Stimulated activated CD8-positive, alpha-beta memory T cell treated with anti-CD3 and anti-CD28 coated beads, Interleukin-2, amount 100 ng/mL, for 48 hours (primary cell): ENCODE measurements around the gene LAD1.

Experiments
- DNase-seq, 2 donors: peaks; one replicate each; pipeline ENCODE4 v3.0.0-alpha.2; 2020; ENCODE audit warnings: low read depth in 2 of 2

LAD1 gene

DNA sequence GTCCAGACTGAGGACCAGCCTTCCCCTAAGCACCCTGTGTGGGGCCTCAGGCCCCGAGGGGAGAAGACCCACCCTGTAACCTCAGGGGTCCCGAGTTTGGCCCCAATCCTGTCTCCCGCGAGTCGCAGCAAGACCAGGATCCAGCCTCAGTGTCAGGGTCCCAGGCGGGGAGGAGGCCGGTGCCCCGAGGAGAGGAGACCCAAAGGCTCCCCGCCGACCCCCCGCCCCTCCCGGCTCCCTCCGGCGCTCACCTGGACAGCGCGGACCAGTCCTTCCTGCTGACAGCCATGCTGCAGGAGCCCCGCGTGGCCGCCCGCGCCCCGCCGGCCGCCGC is at the start of gene LAD1:
Gene LAD1, minus strand, starts transcription at position 307 of the 334 bp plus-strand sequence. Its CDS starts 18 bp downstream, at position 289.
- DNase-seq = no peak

DNA sequence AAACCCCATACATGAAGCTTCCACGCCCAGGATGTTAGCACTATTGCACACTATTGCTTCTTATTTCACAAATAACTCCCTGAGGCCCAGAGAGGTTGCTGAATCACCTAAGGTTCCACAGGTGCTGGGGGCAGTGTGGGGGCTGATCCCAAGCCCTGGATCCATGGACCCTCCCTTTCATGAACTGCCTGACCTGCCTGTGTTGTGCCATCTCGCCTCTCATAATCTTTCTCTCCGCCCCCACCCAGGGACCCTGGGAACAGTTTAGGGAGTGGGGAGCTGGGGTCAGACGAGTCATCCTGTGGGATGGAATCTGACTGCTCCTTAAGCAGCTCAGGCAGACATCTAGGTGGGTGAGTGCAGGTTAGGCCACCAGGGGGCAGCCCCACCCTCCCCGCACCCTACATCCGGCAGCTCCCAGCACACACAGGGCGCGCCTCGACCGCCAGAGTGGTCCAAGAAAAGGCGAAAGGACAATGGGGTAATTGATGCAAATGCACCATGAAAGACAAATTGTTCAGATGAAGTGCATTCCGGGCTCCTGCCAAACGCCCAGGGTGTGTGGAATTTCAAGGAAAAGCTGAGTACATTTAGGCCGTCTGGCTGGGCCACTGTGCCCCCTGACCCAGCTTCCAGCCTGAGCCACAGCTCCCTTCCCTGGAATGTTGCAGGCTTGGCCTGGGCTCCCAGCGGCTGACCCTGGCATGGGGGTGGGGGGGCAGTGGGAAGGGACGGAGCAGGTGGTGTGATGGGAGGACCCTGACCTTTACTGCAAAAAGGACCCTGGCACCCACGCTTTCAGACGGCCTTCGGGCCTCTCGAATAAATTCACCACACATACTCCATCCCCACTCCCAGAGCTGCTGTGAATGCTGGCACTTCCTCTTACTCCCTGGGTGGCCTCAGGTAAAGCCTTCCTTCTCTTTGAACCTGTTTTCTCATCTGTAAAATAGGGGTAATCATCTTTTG is 49.1 kb upstream of the LAD1 start:
- DNase-seq = peak in 1 of 2 donors; percentile 69

DNA sequence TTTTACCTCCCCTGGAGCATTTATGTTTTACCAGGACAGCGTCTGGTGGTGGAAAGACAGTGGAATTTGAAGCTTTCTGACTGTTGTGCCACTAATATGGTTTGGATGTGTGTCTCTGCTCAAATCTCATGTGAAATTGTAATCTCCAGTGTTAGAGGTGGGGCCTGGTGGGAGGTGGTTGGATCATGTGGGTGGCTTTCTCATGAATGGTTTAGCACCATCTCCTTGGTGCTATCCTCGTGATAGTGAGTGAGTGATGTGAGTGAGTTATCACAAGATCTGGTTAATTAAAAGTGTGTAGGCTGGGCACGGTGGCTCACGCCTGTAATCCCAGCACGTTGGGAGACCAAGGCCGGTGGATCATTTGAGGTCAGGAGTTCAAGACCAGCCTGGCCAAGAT is 46.2 kb upstream of the LAD1 start:
- DNase-seq = no peak

DNA sequence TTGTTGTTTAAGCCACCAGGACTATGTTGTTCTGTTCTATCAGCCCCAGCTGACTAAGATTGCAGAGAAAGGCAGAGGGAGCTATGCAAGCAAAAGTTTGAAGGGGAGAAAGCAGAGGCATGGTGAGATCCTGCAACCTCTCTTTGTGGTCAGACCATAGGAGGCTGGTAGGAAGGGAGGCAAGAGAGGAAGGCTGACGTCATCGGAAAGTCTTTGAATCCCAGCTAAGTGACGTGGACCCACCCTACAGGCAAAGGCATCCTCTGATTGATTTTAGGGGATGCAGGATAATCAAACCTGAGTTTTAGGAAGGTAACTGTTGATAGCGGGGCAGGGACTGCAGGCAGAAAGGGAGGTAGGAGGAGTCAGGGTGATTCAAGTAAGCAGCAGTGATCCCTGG is 45.7 kb upstream of the LAD1 start:
- DNase-seq = no peak

- no peak for DNase-seq
Measured at GRCh38 chr1:201443747-201444146, 44.6 kb upstream of the LAD1 start.

GRCh38 chr1:201436969-201437368 is 37.8 kb upstream of the LAD1 start:
- DNase-seq = no peak

- no peak for DNase-seq
Measured at GRCh38 chr1:201436393-201436792, 37.3 kb upstream of the LAD1 start.

DNA sequence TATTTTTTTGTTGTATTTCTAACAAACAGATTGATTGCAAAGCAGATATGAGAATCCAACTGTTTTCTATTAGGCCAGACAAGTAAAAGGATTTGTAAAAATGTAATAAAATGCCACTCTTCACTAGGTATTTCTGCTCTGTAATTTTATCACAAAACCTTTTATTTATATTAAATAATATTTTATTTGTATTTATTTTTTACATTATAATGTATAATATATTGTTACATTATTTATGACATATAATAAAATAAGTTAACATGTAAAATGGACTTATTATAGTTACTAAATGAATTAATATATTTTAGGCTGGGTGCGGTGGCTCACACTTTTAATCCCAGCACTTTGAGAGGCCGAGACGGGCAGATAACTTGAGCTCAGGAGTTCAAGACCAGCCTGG is 35.1 kb upstream of the LAD1 start:
- no peak for DNase-seq

DNA sequence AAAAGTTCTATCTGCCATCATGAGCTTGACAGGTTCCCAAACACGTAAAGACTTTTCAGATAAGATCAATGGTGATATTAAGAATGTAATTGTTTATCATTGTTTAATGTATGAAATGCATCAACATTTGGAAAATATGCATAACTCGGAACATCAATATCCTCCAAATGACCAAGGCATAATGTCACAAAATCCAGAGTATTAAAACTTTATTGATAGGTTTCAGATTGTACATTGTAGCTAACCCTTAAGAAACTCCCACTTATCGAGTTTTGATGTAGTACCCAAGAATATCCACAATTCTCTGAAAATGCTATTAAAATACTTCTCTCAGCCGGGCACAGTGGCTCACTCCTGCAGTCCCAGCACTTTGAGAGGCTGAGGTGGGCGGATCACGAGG is 34.5 kb upstream of the LAD1 start:
- no peak for DNase-seq

DNA sequence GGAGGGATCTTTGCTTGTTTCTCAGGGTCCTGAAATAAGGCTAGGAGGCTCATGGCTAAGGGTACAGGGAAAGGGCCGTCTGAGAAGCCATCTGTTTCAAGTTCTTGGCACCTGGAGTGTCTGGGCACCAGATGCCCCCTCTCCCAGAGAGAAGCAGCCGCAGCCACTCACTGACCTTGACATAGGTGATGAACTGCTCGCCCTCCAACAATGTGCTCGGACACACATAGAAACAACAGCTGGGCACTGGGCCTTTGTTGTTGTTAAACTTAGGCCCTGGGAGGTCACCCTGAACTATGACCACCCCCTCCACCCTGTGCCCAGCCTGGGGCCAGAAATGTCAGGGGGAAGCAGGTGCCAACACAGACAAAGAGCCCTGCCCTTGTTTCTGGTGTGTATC is 31.7 kb upstream of the LAD1 start:
- no peak for DNase-seq

DNA sequence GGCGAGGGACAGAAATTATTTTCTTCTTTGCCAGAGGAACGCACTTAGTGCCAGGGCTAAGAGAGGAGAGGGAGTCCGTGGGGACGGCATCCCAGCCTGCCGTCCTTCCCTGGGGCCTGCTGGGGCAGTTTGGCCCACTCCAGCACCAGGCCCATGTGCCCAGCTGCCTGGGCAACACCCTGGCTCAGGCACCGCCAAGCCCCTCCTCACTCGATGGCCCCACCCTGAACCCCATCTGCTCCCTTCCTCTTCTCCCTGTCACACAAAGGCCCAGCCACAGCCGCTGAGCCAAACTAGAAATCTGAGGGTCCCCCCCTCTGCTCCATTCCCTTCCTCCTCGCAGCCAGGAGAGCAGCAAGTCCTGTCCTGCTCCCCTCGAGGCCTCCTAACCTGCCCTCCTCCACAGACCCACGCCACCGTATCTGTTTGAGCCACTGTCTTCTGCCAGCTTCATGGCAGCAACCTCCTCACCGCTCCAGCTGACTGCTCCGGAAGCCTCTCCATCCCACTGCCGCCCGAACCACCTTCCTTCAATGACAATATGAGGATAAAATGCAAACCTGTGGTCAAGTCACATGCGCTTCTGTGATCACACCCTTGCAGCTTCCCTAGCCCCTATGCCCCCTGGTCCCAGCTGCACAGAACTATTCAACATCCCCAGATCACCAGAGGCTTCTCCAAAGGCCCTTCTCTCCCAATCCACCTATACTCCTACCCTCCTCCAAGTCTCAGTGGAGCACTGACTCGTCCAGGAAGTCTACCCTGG is 30.8 kb upstream of the LAD1 start:
- DNase-seq = no peak

DNA sequence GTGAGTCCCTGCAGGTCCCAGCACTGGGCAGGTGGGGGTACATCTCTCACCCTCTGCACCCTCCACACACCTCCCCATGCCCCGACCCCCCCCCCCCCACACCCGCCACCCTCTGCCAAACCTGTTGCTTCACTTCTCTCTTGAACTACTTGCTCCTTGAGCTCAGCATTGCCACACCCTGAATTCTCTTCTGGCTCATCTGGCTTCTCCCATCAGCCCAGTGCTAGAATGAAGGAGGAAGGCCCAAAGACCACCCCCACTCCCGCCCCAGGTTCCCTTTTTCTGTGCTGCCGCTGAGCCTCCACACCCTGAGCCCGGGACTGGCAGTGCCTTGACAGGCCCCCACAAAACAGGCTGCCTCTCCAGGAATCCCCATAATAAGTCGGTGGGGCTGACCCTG is 28.8 kb upstream of the LAD1 start:
- DNase-seq = no peak

DNA sequence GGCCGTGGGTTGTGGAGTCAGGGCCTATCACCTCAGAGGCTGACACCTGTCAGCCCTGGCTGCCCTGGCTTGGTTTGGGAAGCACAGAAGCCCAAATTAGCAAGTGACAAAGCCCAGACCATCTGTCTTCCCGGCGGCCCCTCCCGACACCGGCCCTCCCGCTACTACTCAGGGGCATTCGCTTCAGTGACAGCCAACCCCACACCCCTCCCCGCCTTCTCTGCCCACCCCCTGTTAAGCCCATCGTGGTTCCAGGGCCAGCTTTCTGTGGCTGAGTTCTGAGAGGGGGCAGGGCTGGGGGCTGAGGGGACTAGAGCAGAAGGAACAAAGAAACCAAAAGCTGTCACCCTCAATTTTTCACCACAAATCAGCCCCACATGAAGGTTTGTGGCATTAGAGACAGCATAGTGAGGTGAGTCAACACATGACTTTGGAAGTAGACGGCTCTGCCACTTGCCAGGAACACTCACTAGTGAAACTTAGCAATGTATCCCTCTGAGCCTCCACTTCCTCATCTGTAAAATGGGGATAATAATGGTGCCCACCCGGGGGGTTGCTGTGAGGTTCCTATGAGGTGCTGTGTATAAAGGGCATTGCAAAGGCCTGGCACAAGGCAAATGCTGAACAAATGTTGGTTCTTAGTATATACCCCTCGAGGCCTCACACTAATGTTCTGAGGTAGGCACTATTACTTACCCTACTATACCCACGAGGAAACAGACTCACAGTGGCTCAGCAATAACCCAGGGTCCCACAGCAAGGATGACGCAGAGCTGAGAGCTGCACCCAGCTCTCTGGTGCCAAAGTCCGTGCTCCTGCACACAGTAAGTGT is 27.6 kb upstream of the LAD1 start:
- DNase-seq = no peak

GRCh38 chr1:201424146-201424545 is 25.0 kb upstream of the LAD1 start:
- DNase-seq = no peak

GRCh38 chr1:201423655-201424054 is 24.5 kb upstream of the LAD1 start:
- no peak for DNase-seq

DNA sequence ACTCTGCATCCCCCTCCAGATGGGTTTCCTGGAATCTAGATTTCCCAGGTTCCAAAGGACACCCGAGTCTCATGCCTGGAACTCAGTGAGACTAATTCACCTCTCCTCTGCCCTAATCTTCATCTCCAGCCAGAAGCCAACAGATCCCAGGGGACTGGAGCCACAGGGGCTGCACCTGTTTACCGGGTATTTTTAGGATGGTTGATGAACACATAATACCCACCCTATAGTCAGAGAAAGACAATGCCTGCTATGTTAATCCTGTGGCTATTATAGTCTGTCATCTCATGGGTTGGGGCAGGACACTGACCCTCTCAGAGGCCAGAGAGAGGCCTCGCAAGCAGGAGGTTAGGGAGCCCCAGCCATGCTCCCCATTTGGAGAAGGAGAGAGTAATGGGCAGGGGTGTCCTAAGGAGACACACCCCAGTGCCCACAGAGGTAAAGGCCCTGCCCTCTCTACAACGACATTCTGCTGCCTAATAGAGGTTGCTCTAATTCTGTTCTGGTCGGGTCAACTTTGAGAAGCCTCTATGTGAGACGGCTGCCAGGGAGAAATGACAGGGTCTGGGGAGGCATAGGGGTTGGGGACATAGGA is 23.4 kb upstream of the LAD1 start:
- DNase-seq = no peak

DNA sequence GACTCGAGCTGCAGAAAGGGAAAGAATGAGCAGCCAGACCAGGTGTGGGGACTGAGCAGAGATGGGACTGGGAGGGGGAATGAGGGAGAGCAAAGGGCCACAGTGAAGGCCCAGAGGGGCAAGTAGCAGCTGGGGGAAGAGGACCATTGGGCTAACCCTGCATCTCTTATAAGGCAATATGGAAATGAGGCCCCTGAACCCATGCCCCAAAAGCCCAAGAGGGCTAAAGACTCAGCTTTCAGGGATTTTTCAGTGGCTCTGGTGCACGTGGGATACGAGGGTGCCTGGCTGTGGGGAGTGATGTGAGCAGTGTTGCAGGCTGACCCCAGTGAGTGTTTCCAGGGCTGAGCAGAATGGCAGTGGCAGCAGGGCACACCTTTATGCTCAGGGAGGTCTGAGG is 22.9 kb upstream of the LAD1 start:
- no peak for DNase-seq

DNA sequence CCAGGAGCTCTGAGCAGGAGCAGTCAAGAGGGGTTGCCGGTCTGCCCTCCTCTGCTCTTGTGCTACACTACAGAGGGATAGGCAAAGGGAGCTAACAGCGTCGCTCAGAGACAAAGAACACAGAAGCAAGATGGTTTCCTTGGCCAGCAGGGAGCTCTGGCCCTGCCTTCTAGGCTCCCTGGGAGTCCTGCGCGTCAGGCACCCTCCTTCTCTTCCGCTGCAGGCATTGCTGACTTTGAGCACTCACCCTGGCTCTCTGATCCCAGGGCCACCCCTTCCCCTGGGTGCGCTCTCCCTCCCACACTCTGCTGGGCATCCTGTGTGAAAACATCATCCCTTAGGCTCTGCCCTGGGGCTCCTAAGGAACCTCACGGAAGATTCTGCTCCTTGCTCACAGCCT is 21.9 kb upstream of the LAD1 start:
- no peak for DNase-seq

DNA sequence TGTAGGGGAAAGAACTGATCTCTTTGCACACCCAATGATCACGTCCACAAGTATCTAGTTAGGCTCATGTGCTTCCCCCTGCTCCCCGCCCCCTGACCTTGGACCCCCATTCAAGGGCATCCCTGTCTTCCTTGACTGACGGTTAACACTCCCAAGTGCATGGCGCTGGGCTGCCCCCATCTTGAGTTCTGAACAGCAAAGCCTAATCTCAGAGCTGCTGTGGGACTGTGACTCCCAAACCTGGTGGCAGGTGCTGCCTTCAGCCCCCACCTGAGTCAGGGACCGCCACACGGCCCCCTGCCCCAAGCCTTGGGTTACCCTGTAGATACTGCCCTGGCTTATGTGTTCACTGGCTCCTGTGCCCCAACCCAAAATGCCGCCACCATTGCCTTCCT is 21.5 kb upstream of the LAD1 start:
- no peak for DNase-seq

DNA sequence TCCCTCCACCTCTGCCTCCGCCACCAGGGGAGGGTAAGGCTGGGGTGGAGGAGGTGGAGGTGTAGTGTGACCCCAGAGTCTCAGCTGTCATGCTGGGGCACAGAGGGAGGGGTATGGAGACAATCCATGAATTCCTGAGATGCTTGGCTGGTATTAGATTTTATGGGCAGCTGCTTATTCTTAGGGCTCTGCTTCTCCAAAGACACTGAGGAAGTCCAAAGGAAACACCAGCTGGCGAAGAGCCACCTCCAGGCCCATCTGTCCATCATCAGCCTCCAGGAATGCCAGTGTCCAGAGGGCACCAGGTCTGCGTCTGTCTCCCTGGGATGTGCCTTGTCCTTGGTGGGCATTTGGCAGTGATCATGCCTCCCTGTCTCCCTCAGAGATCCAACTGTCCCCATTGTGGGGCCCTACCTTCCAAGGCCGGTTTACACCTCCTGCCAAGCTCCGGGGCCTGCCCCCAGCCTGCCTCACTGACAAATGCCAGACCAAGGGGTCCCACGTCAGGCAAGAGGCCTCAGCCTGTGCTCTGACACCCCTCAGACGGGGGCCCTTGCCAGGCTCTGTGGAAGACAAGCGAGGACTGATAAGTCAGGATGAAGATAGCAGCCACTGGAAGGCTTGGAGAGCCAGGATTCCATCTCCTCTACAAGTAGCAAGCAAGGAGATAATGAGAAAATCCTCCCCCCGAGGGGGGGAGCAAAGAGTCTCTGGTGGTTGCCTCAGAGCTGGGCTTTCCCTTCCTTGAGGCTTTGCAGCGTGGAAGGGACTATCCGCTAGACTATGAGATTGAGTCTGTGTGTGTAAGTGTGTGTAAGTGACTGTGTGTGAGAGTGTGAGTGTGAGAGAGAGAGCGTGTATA is 20.9 kb upstream of the LAD1 start:
- no peak for DNase-seq

GRCh38 chr1:201419256-201419655 is 20.1 kb upstream of the LAD1 start:
- DNase-seq = no peak
